GM21381 (cell line): ENCODE measurements around the gene TSC2.

Source experiments
- ATAC-seq: cut with Tn5 transposase; IDR thresholded peaks from one replicate; pipeline ENCODE4 v1.9.1; 2021; ENCODE audit warnings: mild to moderate bottlenecking, moderate library complexity; ENCODE audit not compliant: unreplicated experiment

TSC2 gene

GRCh38 chr16:2135770-2136490, 88.1 kb downstream of the TSC2 start, which contains the start of gene PKD1:
Gene PKD1 (minus strand): TSS chr16:2135898. CDS start chr16:2135689, 209 bp downstream.
- ATAC-seq = peak; percentile 61
